Measurements from ENCODE around the gene ZFAND3. TPM values are rescaled to one million over a fixed set of nuclear protein-coding genes. Genes with fewer than 3 reads are reported as not detected.

The ZFAND3 gene
- total RNA-seq, 6 donors from 2014 or later = 26.2 to 66.4 (median 55.5) TPM

- H3K27me3 ChIP-seq = no peaks in the 10 kb centered on the region
- peaks cover 0 to 5% (median 3%) of the 10 kb centered on the region in 4 donors for H3K4me1 ChIP-seq
- TF ChIP-seq POLR2A (IDR thresholded peaks at IDR 0.05) = no peak
- no peak for TF ChIP-seq CTCF (IDR thresholded peaks at IDR 0.05)
- TF ChIP-seq EP300 (IDR thresholded peaks at IDR 0.05) = no peak
- TF ChIP-seq POLR2AphosphoS5 (IDR thresholded peaks at IDR 0.05) = no peak
- no peaks in the 10 kb centered on the region for H3K36me3 ChIP-seq
- DNase-seq (no peak), ATAC-seq (ENCODE audit: low FRiP score in 2 of 2) (no peak)
- no peak overlapping the region for H3K4me3 ChIP-seq
- no peaks in the 10 kb centered on the region for H3K9me3 ChIP-seq
- no peak overlapping the region for H3K27ac ChIP-seq
- WGBS, 2 donors = 89 to 93% methylated on average over 1 of the region's 1 CpG
Observed at GRCh38 chr6:38051819-38052434, 232.4 kb downstream of the ZFAND3 start.

GRCh38 chr6:38054527-38055202 is 235.1 kb downstream of the ZFAND3 start:
- Histone ChIP-seq H3K4me1 (peaks cover 0 to 11% (median 3%) of the 10 kb centered on the region in 4 donors), H3K9me3 (no peaks in the 10 kb centered on the region), H3K27me3 (no peaks in the 10 kb centered on the region), H3K36me3 (no peaks in the 10 kb centered on the region), H3K4me3 (no peak overlapping the region), H3K27ac (no peak overlapping the region)
- TF ChIP-seq EP300 (IDR thresholded peaks at IDR 0.05) = no peak
- TF ChIP-seq POLR2AphosphoS5 (IDR thresholded peaks at IDR 0.05) = no peak
- TF ChIP-seq POLR2A (IDR thresholded peaks at IDR 0.05) = no peak
- TF ChIP-seq CTCF (IDR thresholded peaks at IDR 0.05) = no peak
- WGBS, 2 donors = 85 to 89% methylated on average over 4 of the region's 4 CpGs
- DNase-seq (no peak), ATAC-seq (ENCODE audit: low FRiP score in 2 of 2) (no peak)

GRCh38 chr6:38055203-38055589 is 235.7 kb downstream of the ZFAND3 start:
- Histone ChIP-seq H3K9me3 (no peaks in the 10 kb centered on the region), H3K27me3 (no peaks in the 10 kb centered on the region), H3K36me3 (no peaks in the 10 kb centered on the region), H3K27ac (no peak overlapping the region), H3K4me3 (no peak overlapping the region), H3K4me1 (peaks cover 0 to 11% (median 3%) of the 10 kb centered on the region in 4 donors)
- DNase-seq (no peak), ATAC-seq (ENCODE audit: low FRiP score in 2 of 2) (no peak)
- TF ChIP-seq CTCF (IDR thresholded peaks at IDR 0.05) (no peak), POLR2A (IDR thresholded peaks at IDR 0.05) (no peak), EP300 (IDR thresholded peaks at IDR 0.05) (no peak), POLR2AphosphoS5 (IDR thresholded peaks at IDR 0.05) (no peak)
- WGBS, 2 donors = 95 to 96% methylated on average over 1 of the region's 1 CpG

GRCh38 chr6:38056361-38056760 is 236.8 kb downstream of the ZFAND3 start:
- 67 to 77% methylated on average over 3 of the region's 3 CpGs for WGBS, 2 donors
- H3K27me3 ChIP-seq = no peaks in the 10 kb centered on the region
- ATAC-seq (ENCODE audit: low FRiP score in 2 of 2) (no peak), DNase-seq (no peak)
- H3K4me1 ChIP-seq = peaks cover 0 to 9% (median 3%) of the 10 kb centered on the region in 4 donors
- H3K27ac ChIP-seq = no peak overlapping the region
- H3K9me3 ChIP-seq = no peaks in the 10 kb centered on the region
- peaks cover 0 to under 1% (median under 1%) of the 10 kb centered on the region in 4 donors for H3K36me3 ChIP-seq
- no peak overlapping the region for H3K4me3 ChIP-seq
- TF ChIP-seq EP300 (IDR thresholded peaks at IDR 0.05) = no peak
- TF ChIP-seq POLR2A (IDR thresholded peaks at IDR 0.05) = no peak
- TF ChIP-seq CTCF (IDR thresholded peaks at IDR 0.05) = no peak
- no peak for TF ChIP-seq POLR2AphosphoS5 (IDR thresholded peaks at IDR 0.05)

All from upper lobe of left lung (tissue), 6 donors.